Lung microvascular endothelial cell (primary cell): ENCODE results near the gene PRKAR1B. TPM values are rescaled to one million over a fixed set of nuclear protein-coding genes. Genes with fewer than 3 reads are reported as not detected.
"Not testable (repeated sequence)": the region's sequence is repeated elsewhere in the genome, so short reads cannot be mapped to it uniquely, and the experiment has no call there.

Experiments
- DNase-seq, 2 donors: peaks; one replicate each; pipeline versions ENCODE4 v3.0.0 to v3.0.0-alpha.2; 2010; ENCODE audit warnings: low read depth in 2 of 2
- total RNA-seq: library from RNA; depleted of rRNA; stranded (reverse); fragments of >200 nt; gene quantifications from 2 replicates; pipeline ENCODE4 v1.2.1, GENCODE V29; 2014

PRKAR1B gene
- total RNA-seq, 1 donor from 2014 or later = 71.8 TPM

DNA sequence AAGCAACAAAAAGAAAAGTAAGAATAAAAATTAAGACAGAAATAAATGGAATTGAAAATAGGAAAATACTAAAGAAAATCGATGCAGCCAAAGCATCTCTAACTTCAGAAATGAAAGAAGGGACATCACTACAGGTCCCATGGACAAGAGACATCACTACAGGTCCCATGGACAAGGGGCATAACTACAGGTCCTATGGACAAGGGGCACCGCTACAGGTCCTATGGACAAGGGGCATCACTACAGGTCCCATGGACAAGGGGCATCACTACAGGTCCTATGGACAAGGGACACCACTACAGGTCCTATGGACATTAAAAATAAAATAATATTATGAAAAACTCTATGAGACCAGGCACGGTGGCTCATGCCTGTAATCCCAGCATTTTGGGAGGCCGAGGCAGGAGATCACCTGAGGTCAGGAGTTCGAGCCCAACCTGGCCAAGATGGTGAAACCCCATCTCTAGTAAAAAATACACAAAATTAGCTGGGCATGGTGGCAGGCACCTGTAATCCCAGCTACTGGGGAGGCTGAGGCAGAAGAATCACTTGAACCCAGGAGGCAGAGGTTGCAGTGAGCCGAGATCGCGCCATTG is 101.6 kb downstream of the PRKAR1B start:
- DNase-seq = peak in 1 of 2 donors; percentile 22

DNA sequence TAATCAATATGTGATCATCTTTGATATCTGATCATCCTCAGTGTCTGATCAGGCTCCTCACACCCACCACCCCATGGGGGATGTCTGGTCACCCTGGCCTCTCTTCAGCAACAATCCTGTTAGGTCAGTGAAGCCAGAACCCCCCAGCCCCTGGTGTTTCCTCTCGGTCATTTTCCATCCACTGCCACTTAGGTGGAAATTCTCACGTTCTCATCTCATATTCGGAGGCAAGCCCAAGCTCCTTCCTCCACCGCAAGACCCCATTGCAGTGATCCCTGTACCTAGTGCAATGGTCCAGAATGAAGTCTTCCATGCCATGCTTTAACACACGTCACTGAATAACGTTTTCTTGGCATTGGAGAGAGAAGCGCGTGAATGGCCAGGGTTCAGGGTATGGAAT is 103.6 kb downstream of the PRKAR1B start:
- no peak for DNase-seq

DNA sequence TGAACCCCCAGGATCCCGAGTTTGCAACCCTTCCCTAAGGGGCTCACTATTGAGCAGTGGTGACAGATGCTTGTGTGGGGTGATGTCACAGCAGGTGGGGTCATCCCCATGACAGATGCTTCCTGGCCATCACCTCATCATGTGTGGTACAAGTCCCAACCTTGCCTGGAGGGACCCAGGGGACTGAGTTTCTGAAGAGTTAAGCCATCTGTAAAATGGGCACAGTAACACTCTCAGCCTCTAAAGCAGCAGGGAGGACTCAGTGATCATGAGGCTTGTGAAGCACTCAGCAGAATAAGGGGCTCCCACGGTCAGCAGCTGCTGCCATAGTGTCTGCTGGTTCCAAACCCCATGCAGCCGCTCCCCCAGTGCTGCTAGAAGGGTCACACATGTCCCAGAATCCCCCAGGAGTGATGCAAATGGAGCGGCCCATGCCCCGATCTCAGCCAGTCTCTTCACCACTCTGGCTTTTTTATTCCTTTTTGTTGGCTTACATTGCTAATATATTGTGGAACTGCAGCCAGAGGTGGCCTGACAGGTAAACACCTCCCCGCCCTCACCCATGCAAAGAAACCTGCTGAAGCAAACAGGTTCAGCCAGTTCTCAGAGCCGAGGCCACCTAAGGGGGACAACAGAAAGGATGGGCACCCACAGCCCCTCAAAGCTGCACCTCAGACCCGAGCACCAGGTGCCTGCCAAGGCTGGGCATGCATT is 105.4 kb downstream of the PRKAR1B start:
- DNase-seq = no peak

DNA sequence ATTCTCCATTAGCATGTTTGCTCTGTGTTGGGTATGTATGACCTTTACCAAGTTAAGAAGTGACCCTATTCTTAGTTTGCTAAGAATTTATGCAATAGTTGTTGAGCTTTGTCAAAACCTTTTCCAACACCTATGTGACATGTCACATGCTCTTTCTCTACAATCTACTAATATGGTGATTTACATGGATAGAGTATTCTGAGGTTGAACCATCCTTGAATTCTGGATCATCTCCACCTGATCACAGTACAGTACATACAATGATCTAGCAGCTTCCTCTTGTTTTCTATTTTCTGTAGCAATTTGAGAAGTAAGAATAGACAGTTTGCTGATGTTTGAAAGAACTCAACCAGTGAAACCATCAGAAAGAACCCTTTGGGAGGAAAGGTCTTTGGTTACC is 106.2 kb downstream of the PRKAR1B start:
- no peak for DNase-seq

DNA sequence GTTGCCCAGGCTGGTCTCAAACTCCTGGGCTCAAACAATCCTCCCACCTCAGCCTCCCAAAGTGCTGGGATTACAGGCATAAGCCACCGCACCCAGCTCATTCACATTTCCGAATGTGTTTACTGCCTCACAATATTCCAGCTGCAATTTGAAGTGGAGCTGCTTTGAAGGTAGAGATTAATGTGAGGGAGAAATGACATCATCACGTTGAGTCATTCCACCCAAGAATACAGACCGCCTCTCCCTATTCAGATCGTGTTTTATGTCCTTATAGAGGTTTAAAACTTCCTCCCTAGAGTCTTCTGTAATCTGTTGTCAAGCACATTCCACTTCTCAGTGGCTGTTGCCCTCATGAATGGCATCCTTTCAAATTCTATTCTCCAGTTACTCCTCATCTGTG is 107.0 kb downstream of the PRKAR1B start:
- DNase-seq = peak in 1 of 2 donors; percentile 94

DNA sequence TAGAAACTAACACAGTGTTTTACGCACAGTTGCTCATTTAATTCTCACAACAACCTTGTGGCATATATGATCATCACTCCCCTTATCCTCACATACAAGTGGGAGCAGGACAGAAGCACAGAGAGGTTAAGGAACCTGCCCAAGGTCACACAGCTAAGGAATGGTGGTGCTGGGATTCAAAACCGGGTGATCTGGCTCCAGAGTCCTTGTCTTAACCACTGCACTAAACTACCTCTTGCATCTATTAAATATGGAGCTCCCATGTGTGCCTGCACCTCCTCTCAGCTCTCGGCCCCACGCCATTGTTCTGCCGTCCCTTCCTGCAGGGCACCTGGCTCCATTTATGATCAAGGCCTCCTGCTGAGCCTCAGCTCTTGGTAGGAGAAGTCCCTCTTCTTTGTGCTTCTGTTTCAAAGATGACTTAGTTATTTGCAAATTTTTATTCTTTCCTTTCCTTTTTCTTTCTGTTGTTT is 107.7 kb downstream of the PRKAR1B start:
- DNase-seq = no peak

DNA sequence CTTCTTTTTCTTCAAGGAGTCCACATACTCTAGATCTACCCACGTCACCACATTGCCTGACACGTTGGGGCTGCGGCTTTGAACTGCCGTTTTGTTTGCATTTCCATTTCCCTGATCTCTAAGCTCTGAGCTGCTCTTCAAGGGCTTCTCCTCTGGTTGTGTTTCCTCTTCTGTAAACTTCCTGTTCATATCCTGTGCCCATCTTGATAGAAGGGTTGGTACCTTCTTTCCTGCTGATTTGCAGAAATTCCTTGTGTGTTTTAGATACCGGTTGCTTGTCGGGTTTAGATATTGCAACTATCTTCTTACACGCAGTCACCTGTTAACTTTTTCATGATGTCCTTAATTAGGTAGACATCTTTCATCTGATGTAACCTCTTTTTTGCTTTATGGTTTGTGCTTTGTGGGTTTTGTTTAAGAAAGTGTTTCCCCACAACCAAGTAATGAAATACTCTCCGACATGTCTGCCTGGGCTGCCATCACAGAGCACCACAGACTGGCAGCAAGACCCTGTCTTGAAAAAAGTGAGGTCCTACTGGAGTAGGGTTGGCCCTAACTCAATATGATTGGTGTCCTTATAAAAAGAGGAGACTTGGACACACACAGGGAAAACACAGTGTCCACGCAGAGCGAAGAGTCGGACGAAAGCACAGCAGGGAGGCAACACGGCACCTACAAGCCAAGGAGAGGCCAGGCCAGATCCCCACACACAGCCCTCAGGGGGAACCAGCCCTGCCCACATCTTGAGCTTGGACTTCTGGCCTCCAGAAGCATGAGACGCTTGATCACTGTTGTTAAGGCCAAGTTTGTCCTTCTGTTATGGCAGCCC is 108.3 kb downstream of the PRKAR1B start:
- DNase-seq = peak in 1 of 2 donors; percentile 34

DNA sequence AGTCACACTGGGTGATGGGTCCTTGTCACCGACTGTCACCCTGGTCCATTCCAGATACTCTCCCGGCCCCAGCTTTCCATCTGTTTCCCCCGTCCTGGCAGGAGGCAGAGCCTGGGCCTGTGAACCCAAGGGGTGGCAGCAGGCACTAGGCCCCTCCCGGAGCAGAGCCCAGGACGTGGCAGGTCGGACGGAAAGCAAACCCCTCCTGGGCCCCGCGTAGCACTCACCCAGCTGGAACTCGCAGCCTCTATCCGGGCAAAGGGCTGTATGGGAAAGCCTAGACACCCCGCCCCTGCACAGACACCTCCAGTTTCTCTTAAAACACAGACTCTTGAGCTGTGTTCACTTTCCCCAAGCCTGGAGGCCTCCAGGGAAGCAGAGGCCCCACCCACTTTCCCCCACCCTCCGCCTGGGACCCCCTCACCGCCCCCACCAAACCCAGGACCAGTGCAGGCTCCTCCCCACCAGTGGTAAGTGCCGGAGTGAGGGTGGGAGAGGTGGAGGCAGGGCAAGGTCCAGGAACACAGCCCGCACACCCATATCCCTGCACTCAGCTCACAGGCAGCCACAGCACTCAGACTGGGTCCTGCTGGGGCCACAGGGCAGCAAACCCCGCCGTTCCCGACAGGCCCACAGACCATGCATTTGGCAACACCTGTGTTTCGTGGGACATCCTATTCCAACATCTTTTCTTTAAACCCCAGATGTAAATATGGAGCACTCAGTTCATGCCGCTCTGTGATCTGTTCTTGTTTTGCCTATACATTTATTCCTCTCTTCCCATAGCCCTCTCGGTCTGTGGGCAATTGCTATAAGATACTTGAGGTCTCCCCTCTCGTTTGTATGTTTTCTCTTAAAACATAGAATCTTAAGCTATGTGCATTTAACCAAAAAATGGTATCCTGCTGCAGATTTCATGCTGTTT is 109.2 kb downstream of the PRKAR1B start:
- DNase-seq = no peak

DNA sequence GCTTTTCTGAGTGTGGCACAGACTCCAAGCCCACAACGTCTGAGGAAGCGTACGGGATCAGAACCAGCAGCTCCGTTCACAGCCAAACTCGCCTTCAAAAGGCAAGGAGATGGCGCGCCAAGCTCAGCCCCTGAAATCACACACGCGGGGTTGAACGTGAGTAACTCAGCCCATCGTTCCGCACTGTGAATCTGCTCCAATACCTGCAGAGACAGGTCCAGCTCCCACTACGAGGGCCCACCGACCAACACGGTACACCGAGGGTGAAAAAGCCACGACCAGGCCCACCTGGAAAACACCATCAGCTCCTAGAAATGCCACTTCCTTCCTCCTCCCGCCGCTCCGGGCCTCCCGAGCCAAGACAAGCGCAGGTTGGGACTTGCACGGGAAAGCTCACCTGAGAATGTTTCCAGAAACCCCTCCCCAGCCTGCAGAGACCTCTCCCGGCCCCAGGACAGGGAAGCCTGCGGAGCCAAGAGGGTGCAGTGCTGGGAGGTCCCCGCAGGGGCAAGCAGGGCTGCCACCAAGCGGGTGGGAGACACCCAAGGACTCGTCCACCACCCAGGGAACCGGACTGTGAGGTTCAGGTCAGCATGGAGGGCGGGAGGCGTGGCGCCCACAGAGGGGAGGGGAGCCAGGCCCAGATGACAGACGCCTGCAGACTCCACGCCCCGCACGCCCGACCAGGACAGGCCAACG is 113.5 kb downstream of the PRKAR1B start:
- DNase-seq = no peak

DNA sequence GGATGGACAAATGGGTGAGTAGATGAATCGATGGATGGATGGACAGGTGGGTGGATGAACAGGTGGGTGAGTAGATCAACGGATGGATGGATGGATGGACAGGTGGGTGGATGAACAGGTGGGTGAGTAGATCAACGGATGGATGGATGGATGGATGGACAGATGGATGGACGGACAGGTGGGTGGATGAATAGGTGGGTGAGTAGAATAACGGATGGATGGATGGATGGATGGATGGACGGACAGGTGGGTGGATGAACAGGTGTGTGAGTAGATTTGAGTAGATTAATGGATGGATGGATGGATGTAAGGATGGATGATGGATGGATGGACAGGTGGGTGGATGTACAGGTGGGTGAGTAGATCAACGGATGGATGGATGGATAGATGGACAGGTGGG is 115.2 kb downstream of the PRKAR1B start:
- DNase-seq = not testable (repeated sequence)

DNA sequence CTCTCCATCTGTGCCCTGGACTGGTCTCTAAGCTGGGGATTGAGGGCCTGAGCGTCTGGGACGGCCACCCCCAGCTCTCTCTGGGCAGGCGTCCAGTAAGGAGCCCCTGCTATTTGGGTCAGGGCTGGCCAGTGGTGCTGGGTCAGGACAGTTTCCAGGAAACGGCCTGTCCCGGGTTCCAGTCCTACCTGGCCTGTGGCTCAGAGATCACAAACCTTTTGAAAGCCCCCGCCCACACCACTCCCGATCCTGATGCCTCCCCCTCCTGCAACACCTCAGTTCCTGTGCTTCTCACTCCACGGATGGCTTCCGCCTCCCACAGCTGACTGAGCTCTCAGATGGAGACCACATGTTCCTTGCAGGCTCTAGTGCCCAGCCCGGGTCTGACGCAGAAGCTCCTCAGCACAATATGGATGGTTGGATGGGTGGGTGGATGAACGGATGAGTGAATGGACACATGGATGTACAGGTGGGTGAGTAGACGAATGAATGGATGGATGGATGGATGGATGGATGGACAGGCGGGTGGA is 115.7 kb downstream of the PRKAR1B start:
- DNase-seq = no peak

DNA sequence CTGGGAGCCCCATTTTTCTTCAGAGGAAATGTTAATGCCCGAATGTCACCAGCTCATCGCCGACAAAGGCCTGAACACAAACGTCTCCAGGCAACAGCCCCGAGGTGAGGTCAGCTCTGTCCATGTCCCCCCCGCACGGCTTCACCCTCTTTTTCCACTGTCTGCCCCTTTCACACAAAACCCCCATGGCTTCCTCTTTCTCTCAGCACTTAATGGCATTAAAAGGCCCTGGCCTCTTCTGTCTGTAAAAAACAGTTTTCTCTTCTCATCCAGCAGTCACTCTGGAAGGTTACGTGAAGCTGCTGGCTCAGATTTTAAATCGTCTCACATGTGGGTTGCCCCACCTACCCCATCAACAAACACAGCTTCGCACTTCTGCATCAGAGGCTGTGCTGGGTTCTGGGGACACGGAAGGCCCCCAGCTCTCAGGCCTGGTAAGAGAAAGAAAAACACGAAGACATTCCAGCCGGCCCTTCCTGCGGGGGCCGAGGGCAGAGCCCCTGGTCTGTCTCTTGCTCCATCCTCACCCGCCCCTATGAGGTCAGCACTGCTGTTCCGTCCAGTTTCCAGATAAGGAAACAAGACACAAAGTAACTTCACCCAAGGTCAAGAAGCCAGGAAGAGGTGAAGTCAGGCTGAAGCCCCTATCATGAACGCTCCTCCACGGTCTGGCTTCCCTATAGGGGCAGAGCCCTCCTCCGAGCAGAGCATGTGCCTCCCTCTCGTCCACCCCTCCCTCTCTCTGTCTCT is 116.4 kb downstream of the PRKAR1B start:
- peak; percentile 55 to 65 for DNase-seq

DNA sequence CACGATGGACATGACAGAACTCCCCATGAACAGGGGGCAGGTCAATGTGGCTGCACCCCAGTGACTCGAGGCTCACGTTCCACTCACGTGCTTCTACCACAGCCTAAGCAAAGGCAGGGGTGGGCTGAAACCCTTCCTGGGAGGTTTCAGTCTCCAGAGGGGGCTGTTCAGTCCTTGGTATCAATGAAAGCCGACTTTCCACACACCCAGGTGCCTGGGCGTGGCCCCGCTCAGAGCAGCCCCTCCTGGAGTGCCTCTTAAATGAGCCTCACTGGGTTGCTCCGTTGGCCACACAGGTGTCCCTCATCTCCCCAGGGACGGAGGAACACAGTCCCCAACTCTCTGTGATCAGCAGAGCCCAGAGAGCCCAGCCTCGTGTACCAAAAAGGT is 116.9 kb downstream of the PRKAR1B start:
- DNase-seq = no peak

DNA sequence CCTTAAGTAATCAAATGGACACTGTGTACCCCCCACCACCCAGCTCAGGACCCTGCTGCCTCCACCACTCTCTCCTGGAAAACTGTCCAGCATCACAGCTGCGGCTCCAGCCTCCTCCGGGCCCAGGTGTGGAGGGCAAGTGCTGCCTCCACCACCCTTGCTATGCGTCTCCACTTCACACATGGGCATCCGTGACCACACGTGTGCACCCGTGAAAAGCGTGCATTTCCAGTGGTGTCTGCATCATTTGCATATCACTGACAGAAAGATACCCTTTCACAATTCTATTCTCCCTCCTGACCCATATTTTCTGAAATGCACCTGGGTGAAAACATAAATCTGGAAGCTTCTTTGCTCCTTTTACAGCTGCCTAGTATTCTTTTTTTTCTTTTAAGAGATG is 117.7 kb downstream of the PRKAR1B start:
- no peak for DNase-seq

DNA sequence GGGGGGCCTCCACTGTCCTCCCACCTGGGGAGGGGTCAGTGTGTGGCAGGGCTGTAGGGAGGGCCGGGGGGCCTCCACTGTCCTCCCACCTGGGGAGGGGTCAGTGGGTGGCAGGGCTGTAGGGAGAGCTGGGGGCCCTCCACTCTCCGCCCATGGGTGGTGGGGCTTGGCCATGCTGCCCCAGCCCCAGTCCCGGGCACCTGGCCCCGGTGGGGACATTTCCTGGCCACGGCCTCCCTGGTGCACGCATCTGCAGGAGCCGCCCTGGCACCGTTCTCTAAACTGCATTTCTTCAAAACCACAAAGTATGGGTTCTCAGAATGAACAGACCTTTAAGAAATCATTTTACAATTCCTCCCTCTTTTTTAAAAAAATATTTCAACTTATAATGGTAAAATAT is 118.1 kb downstream of the PRKAR1B start:
- no peak for DNase-seq

DNA sequence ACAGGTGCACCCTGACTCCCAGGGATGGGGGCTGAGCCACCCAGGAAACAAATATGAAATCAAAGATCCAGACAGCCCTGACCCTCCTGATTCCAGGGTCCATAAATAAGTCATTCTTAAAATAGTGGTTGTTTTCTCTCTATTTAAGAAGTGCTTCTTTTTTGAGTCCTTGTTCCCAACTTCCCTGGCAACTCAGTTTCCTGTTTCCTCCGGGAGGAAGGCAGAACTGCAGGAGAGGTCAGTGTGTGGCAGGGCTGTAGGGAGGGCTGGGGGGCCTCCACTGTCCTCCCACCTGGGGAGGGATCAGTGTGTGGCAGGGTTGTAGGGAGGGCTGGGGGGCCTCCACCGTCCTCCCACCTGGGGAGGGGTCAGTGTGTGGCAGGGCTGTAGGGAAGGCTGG is 118.7 kb downstream of the PRKAR1B start:
- DNase-seq = peak; percentile 35 to 37

DNA sequence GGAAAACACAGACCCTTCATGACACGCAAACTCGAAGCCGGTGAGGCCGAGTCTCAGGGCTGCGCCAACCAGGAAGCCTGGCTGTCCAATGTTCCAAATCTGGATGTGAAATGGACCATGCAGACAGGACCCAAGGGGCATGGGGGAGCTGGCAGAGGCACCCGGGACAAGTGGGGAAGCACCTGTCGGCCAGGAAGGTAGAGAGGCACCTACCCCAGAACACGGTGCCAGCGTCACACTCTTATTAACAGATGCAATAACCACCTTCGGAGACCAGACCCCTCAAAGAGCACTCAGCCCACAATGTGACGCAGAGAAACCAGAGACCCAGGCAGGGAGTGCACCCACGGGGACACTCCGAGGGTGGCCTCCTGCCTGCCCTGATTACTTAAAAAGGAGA is 119.1 kb downstream of the PRKAR1B start:
- DNase-seq = peak in 1 of 2 donors; percentile 23

DNA sequence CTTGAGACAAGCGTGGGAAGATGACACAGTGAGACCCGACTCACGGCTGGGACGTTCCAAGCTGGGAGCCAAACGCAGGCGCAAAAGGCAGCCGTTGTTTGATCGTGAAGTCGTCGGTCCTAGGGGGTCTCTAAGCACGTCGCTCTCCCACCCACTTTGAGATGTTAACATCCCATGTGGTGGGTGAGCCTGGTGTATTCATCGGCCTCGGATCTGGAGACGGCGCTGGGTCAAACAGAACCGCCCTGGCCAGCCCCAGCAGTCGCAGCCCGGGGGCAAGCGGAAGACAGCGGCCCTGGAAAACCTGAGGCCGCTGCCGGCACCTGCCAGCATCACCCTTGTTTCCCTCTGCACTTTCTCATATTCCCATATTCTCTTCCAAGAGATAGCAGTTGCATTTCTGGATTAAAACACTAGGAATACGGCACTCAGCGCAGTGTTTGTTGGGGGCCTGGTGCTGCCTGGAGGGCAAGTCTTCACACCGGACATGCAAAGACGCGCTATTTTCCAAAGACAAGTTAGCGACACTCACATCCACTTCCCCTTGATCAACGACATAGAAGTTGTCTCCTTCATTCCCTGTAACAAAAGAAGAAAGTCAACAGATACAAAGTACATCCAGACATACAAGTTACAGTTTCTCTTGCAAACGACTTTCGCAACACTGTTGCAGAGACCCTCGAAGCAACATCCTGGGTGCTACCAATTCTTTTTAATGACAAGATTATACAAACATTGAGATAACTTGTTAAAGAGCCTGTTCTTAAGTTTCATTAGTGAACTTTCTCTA is 121.2 kb downstream of the PRKAR1B start:
- no peak for DNase-seq
